ENCODE data around the gene GTF2IRD1. TPM values are rescaled to one million over a fixed set of nuclear protein-coding genes. Genes with fewer than 3 reads are reported as not detected.
"Not testable (repeated sequence)": the region's sequence is repeated elsewhere in the genome, so short reads cannot be mapped to it uniquely, and the experiment has no call there.

GTF2IRD1 gene
- total RNA-seq, 5 donors from 2014 or later (not counting 1 experiment from before 2014, with no cell fraction given): 1.2 to 6.9 (median 3.3) TPM

- H3K27me3 Mint-ChIP-seq: no peaks in the 10 kb centered on the region
- H3K9me3 Mint-ChIP-seq: no peaks in the 10 kb centered on the region
- H3K36me3 ChIP-seq (ENCODE audit: control insufficient read depth in 2 of 2, extremely low read depth in 1 of 2, insufficient read depth in 1 of 2, low read length in 1 of 2): no peaks in the 10 kb centered on the region
- no peaks in the 10 kb centered on the region for H3K4me1 Mint-ChIP-seq
- H3K4me3 Mint-ChIP-seq: no peak overlapping the region
- no peaks in the 10 kb centered on the region for H3K4me1 ChIP-seq (ENCODE audit: control insufficient read depth in 1 of 2, extremely low read depth in 1 of 2, insufficient read depth in 2 of 2, low read length in 2 of 2)
- no peaks in the 10 kb centered on the region for H3K36me3 Mint-ChIP-seq
- ChIA-PET POLR2A (no interaction called here), CTCF (no interaction called here)
- no peak overlapping the region for H3K27ac ChIP-seq (ENCODE audit: low read length)
- peaks cover 0 to 9% of the 10 kb centered on the region in 2 experiments for H3K27me3 ChIP-seq (replicated peaks in 1 of 2; ENCODE audit: control insufficient read depth in 2 of 2, extremely low read depth in 1 of 2, insufficient read depth in 2 of 2, low read length in 1 of 2)
- 97% methylated on average over 5 of the region's 8 CpGs for WGBS (ENCODE audit: insufficient coverage)
- H3K4me3 ChIP-seq (ENCODE audit: control insufficient read depth in 1 of 2, extremely low read depth in 1 of 2, low read length in 1 of 2): no peak overlapping the region
- ATAC-seq (replicated peaks in 1 of 4) (no peak), DNase-seq (no peak)
- no peak overlapping the region for H3K27ac Mint-ChIP-seq
- no peaks in the 10 kb centered on the region for H3K9me3 ChIP-seq
Measured at GRCh38 chr7:74503943-74504342, 50.2 kb downstream of the GTF2IRD1 start.

- H3K9me3 ChIP-seq: no peaks in the 10 kb centered on the region
- no peaks in the 10 kb centered on the region for H3K4me1 Mint-ChIP-seq
- DNase-seq: no peak
- no peaks in the 10 kb centered on the region for H3K27me3 Mint-ChIP-seq
- H3K36me3 Mint-ChIP-seq: no peaks in the 10 kb centered on the region
- no peaks in the 10 kb centered on the region for H3K36me3 ChIP-seq (ENCODE audit: control insufficient read depth in 2 of 2, extremely low read depth in 1 of 2, insufficient read depth in 1 of 2, low read length in 1 of 2)
- H3K27me3 ChIP-seq (replicated peaks in 1 of 2; ENCODE audit: control insufficient read depth in 2 of 2, extremely low read depth in 1 of 2, insufficient read depth in 2 of 2, low read length in 1 of 2): peaks cover 0 to 9% of the 10 kb centered on the region in 2 experiments
- 86% methylated on average over 19 of the region's 20 CpGs for WGBS (ENCODE audit: insufficient coverage)
- H3K4me1 ChIP-seq (ENCODE audit: control insufficient read depth in 1 of 2, extremely low read depth in 1 of 2, insufficient read depth in 2 of 2, low read length in 2 of 2): no peaks in the 10 kb centered on the region
- POLR2A ChIA-PET: no interaction called here
- no peak overlapping the region for H3K4me3 ChIP-seq (ENCODE audit: control insufficient read depth in 1 of 2, extremely low read depth in 1 of 2, low read length in 1 of 2)
- no peak overlapping the region for H3K4me3 Mint-ChIP-seq
- no peak for ATAC-seq (replicated peaks in 1 of 4)
- no peak overlapping the region for H3K27ac ChIP-seq (ENCODE audit: low read length)
- H3K27ac Mint-ChIP-seq: no peak overlapping the region
- no peaks in the 10 kb centered on the region for H3K9me3 Mint-ChIP-seq
- CTCF ChIA-PET: no interaction called here
Measured at GRCh38 chr7:74505471-74506324, 52.0 kb downstream of the GTF2IRD1 start.

- ATAC-seq (replicated peaks in 1 of 4) (no peak), DNase-seq (no peak)
- Histone ChIP-seq H3K9me3 (no peaks in the 10 kb centered on the region), H3K27me3 (replicated peaks in 1 of 2; ENCODE audit: control insufficient read depth in 2 of 2, extremely low read depth in 1 of 2, insufficient read depth in 2 of 2, low read length in 1 of 2) (peaks cover 0 to 6% of the 10 kb centered on the region in 2 experiments), H3K27ac (ENCODE audit: low read length) (no peak overlapping the region), H3K4me1 (ENCODE audit: control insufficient read depth in 1 of 2, extremely low read depth in 1 of 2, insufficient read depth in 2 of 2, low read length in 2 of 2) (no peaks in the 10 kb centered on the region), H3K4me3 (ENCODE audit: control insufficient read depth in 1 of 2, extremely low read depth in 1 of 2, low read length in 1 of 2) (no peak overlapping the region), H3K36me3 (ENCODE audit: control insufficient read depth in 2 of 2, extremely low read depth in 1 of 2, insufficient read depth in 1 of 2, low read length in 1 of 2) (no peaks in the 10 kb centered on the region)
- POLR2A ChIA-PET: no interaction called here
- Mint-ChIP-seq H3K27me3 (no peaks in the 10 kb centered on the region), H3K4me1 (no peaks in the 10 kb centered on the region), H3K9me3 (no peaks in the 10 kb centered on the region), H3K27ac (no peak overlapping the region), H3K36me3 (no peaks in the 10 kb centered on the region), H3K4me3 (no peak overlapping the region)
- CTCF ChIA-PET: no interaction called here
- WGBS (ENCODE audit: insufficient coverage): 100% methylated on average over 1 of the region's 3 CpGs
Measured at GRCh38 chr7:74506325-74506724, 52.6 kb downstream of the GTF2IRD1 start.

DNA sequence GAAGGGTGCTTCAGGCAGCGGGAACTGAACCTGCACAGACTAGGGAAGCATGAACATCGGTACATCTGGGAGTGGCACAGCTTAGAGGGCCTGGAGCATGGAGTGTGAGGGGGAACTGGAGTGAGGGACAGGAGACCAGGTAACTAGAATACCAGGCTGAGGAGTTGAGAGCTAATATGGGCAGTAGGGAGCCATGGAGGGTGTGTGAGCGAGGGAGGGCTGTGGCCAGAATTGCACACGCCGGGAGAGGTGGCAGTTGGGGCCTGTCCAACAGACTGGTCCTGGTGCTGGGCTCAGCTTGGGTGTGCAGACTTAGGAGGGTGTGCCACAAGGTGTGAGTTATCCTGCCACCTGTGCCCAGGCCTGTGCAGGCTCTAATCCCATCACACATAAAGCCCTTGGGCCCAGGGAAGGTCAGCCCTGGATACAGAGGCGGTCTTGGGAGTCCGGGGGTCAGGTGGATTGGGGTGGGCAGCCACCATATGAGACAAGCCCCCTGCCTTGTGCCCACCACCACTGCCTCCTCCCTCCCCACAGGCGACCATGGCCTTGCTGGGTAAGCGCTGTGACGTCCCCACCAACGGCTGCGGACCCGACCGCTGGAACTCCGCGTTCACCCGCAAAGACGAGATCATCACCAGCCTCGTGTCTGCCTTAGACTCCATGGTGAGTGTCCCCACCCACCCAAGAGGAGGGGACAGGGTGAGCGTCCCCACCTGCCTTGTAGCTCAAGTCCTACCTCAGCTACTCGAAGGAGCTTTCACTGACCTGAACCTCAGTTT lies 54.0 kb downstream of the GTF2IRD1 start:
- Histone ChIP-seq H3K4me1 (ENCODE audit: control insufficient read depth in 1 of 2, extremely low read depth in 1 of 2, insufficient read depth in 2 of 2, low read length in 2 of 2) (no peaks in the 10 kb centered on the region), H3K9me3 (no peaks in the 10 kb centered on the region), H3K4me3 (ENCODE audit: control insufficient read depth in 1 of 2, extremely low read depth in 1 of 2, low read length in 1 of 2) (no peak overlapping the region), H3K27me3 (replicated peaks in 1 of 2; ENCODE audit: control insufficient read depth in 2 of 2, extremely low read depth in 1 of 2, insufficient read depth in 2 of 2, low read length in 1 of 2) (no peaks in the 10 kb centered on the region), H3K36me3 (ENCODE audit: control insufficient read depth in 2 of 2, extremely low read depth in 1 of 2, insufficient read depth in 1 of 2, low read length in 1 of 2) (no peaks in the 10 kb centered on the region), H3K27ac (ENCODE audit: low read length) (no peak overlapping the region)
- DNase-seq: no peak
- no peaks in the 10 kb centered on the region for H3K36me3 Mint-ChIP-seq
- ChIA-PET CTCF (no interaction called here), POLR2A (no interaction called here)
- H3K27ac Mint-ChIP-seq: no peak overlapping the region
- no peak overlapping the region for H3K4me3 Mint-ChIP-seq
- ATAC-seq (replicated peaks in 1 of 4): no peak
- H3K27me3 Mint-ChIP-seq: no peaks in the 10 kb centered on the region
- 97% methylated on average over 14 of the region's 21 CpGs for WGBS (ENCODE audit: insufficient coverage)
- no peaks in the 10 kb centered on the region for H3K4me1 Mint-ChIP-seq
- H3K9me3 Mint-ChIP-seq: no peaks in the 10 kb centered on the region

DNA sequence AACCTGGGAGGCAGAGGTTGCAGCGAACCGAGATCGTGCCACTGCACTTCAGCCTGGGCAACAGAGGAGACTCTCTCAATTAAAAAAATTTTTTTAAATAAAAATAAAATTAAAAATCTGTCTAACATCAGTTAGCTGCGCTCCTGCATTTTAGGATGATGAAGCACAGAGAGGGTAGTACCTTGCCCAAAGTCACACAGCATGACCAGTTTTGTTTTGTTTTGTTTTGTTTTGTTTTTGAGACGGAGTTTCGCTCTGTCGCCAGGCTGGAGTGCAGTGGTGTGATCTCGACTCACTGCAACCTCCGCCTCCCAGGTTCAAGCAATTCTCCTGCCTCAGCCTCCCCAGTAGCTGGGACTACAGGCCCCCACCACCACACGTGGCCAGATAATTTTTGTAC lies 55.7 kb downstream of the GTF2IRD1 start:
- H3K27ac Mint-ChIP-seq; H3K9me3 Mint-ChIP-seq; H3K4me1 ChIP-seq (ENCODE audit: control insufficient read depth in 1 of 2, extremely low read depth in 1 of 2, insufficient read depth in 2 of 2, low read length in 2 of 2); H3K36me3 ChIP-seq (ENCODE audit: control insufficient read depth in 2 of 2, extremely low read depth in 1 of 2, insufficient read depth in 1 of 2, low read length in 1 of 2); H3K4me1 Mint-ChIP-seq; H3K27ac ChIP-seq (ENCODE audit: low read length); H3K9me3 ChIP-seq; CTCF ChIA-PET; ATAC-seq (replicated peaks in 1 of 4); H3K4me3 ChIP-seq (ENCODE audit: control insufficient read depth in 1 of 2, extremely low read depth in 1 of 2, low read length in 1 of 2); H3K36me3 Mint-ChIP-seq; DNase-seq; H3K4me3 Mint-ChIP-seq; H3K27me3 ChIP-seq (replicated peaks in 1 of 2; ENCODE audit: control insufficient read depth in 2 of 2, extremely low read depth in 1 of 2, insufficient read depth in 2 of 2, low read length in 1 of 2); H3K27me3 Mint-ChIP-seq: not testable (repeated sequence)
- WGBS (ENCODE audit: insufficient coverage): 70% methylated on average over 2 of the region's 10 CpGs
- POLR2A ChIA-PET: interaction anchor here in 1 of 2 donors (0.6 kb wide), 1 partner anchor 1278 kb away, joined by 4 read pairs; no protein-coding TSS in a partner anchor

DNA sequence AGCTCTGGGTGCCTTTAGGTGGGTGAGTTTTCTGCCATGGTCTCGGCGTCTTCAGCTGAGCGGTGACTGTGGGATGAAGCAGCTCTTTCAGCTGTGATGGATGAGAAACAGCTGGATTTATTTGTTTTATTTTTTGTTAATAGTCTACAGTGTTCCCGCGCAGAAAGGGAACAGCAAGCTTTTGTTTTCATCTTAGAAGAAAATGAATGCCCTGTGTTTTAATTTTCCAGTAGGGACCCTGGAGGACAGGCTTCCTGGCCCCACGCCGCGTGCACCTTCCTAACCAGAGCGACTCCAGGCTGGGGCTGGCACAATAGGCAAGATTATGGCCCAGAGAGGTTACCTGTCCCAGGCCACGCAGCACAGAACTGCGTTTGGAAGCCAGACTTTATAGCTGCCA lies 57.6 kb downstream of the GTF2IRD1 start:
- no peak overlapping the region for H3K27ac Mint-ChIP-seq
- no peaks in the 10 kb centered on the region for H3K27me3 Mint-ChIP-seq
- no peaks in the 10 kb centered on the region for H3K27me3 ChIP-seq (replicated peaks in 1 of 2; ENCODE audit: control insufficient read depth in 2 of 2, extremely low read depth in 1 of 2, insufficient read depth in 2 of 2, low read length in 1 of 2)

More for the DNA sequence above, 57.6 kb downstream of the GTF2IRD1 start:
- DNase-seq (no peak), ATAC-seq (replicated peaks in 1 of 4) (no peak)
- Histone ChIP-seq H3K27ac (ENCODE audit: low read length) (no peak overlapping the region), H3K4me3 (ENCODE audit: control insufficient read depth in 1 of 2, extremely low read depth in 1 of 2, low read length in 1 of 2) (no peak overlapping the region), H3K36me3 (ENCODE audit: control insufficient read depth in 2 of 2, extremely low read depth in 1 of 2, insufficient read depth in 1 of 2, low read length in 1 of 2) (no peaks in the 10 kb centered on the region), H3K4me1 (ENCODE audit: control insufficient read depth in 1 of 2, extremely low read depth in 1 of 2, insufficient read depth in 2 of 2, low read length in 2 of 2) (no peaks in the 10 kb centered on the region), H3K9me3 (no peaks in the 10 kb centered on the region)
- Mint-ChIP-seq H3K9me3 (no peaks in the 10 kb centered on the region), H3K36me3 (no peaks in the 10 kb centered on the region), H3K4me1 (no peaks in the 10 kb centered on the region), H3K4me3 (no peak overlapping the region)
- ChIA-PET POLR2A (no interaction called here), CTCF (no interaction called here)
- 90% methylated on average over 6 of the region's 11 CpGs for WGBS (ENCODE audit: insufficient coverage)
